HUES6 (cell line): ENCODE measurements around the gene NHERF2.

ENCODE experiments used
- H3K27ac ChIP-seq: 2 replicates; pipeline ENCODE4 v1.7.0; 2013; ENCODE audit warnings: low read depth, mild to moderate bottlenecking, low read length, inconsistent platforms
- H3K27me3 ChIP-seq: 2 replicates; pipeline ENCODE4 v1.6.1; 2013; ENCODE audit warnings: low read length; ENCODE audit not compliant: control insufficient read depth, insufficient read depth
- H3K36me3 ChIP-seq: 2 replicates; pipeline ENCODE4 v1.6.1; 2013; ENCODE audit warnings: low read length; ENCODE audit not compliant: control insufficient read depth, insufficient read depth
- H3K4me1 ChIP-seq: 2 replicates; pipeline ENCODE4 v1.6.1; 2013; ENCODE audit warnings: low read length; ENCODE audit not compliant: control insufficient read depth, insufficient read depth
- H3K4me3 ChIP-seq: 2 replicates; pipeline ENCODE4 v1.5.1; 2013; ENCODE audit warnings: low read depth, low read length
- H3K9ac ChIP-seq: one replicate; pipeline ENCODE4 v1.6.1; 2013; ENCODE audit warnings: mild to moderate bottlenecking, low read length
- H3K9me3 ChIP-seq: 2 replicates; pipeline ENCODE4 v1.6.1; 2013; ENCODE audit warnings: low read depth, low read length; ENCODE audit not compliant: control insufficient read depth, insufficient read depth

NHERF2 gene

DNA sequence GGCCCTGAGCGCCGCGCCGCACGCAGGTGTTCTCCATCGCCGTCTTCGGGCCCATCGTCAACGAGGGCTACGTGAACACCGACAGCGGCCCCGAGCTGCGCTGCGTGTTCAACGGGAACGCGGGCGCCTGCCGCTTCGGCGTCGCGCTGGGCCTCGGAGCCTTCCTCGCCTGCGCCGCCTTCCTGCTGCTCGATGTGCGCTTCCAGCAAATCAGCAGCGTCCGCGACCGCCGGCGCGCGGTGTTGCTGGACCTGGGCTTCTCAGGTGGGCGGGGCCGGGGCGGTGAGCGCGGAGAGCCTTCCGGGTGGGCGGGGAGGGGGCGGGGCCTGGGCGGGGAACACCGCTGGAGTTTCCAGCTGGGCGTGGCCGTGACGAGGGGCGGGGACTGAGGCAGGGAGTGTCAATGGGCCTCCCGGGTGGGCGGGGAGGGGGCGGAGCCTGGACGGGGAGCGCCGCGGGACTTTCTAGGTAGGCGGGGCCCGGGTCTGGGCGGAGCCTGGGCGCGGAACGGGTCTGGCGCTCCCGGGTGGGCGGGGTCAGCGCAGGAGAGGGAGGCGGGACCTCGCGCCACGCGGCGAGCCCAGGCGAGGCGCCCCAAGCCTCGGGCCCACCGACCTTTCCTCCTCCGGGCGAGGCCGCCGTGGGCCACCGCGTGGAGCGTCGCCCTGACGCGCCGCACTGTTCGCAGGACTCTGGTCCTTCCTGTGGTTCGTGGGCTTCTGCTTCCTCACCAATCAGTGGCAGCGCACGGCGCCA lies 34.6 kb upstream of the NHERF2 start:
- 0 out of 2 replicates have a peak overlapping the region, but pooled peaks have one; percentile 53 for H3K27ac ChIP-seq
- peak overlapping the region; percentile 89 for H3K4me3 ChIP-seq
- H3K4me1 ChIP-seq = peaks cover 22% of the 10 kb centered on the region
- H3K9ac ChIP-seq = peak overlapping the region; percentile 88
- H3K9me3 ChIP-seq = no peaks in the 10 kb centered on the region
- peaks cover 39% of the 10 kb centered on the region for H3K27me3 ChIP-seq
- peaks cover 11% of the 10 kb centered on the region for H3K36me3 ChIP-seq

DNA sequence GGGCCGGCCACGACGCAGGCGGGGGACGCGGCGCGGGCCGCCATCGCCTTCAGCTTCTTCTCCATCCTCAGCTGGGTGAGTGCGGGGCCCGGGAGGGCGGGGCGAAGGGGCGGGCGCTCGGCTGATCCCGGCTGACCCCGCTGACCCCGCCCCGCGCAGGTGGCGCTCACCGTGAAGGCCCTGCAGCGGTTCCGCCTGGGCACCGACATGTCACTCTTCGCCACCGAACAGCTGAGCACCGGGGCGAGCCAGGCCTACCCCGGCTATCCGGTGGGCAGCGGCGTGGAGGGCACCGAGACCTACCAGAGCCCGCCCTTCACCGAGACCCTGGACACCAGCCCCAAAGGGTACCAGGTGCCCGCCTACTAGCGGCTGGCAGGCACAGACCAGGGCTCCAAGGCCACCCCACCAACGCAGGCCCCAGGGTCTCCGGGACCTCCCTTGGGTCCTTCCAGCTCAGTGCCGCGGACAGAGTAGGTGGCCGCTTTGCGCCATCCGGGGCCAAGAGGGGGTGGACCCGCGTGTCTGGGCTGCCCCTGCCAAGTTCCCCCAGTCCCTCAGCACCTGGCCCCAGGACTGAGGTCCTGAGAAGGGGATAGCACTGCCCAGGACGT lies 33.9 kb upstream of the NHERF2 start:
- peaks cover 22% of the 10 kb centered on the region for H3K4me1 ChIP-seq
- peak overlapping the region; percentile 89 for H3K4me3 ChIP-seq
- H3K9me3 ChIP-seq = no peaks in the 10 kb centered on the region
- H3K9ac ChIP-seq = peak overlapping the region; percentile 88
- 0 out of 2 replicates have a peak overlapping the region, but pooled peaks have one; percentile 53 for H3K27ac ChIP-seq
- H3K27me3 ChIP-seq = peaks cover 39% of the 10 kb centered on the region
- peaks cover 18% of the 10 kb centered on the region for H3K36me3 ChIP-seq

- Histone ChIP-seq H3K9me3 (no peaks in the 10 kb centered on the region), H3K27me3 (peaks cover 31% of the 10 kb centered on the region), H3K4me1 (peaks cover 20% of the 10 kb centered on the region), H3K27ac (no peak overlapping the region), H3K9ac (no peak overlapping the region), H3K36me3 (peaks cover 27% of the 10 kb centered on the region), H3K4me3 (no peak overlapping the region)
These were observed 33.0 kb upstream of the NHERF2 start for GRCh38 chr16:1993731-1994131.

DNA sequence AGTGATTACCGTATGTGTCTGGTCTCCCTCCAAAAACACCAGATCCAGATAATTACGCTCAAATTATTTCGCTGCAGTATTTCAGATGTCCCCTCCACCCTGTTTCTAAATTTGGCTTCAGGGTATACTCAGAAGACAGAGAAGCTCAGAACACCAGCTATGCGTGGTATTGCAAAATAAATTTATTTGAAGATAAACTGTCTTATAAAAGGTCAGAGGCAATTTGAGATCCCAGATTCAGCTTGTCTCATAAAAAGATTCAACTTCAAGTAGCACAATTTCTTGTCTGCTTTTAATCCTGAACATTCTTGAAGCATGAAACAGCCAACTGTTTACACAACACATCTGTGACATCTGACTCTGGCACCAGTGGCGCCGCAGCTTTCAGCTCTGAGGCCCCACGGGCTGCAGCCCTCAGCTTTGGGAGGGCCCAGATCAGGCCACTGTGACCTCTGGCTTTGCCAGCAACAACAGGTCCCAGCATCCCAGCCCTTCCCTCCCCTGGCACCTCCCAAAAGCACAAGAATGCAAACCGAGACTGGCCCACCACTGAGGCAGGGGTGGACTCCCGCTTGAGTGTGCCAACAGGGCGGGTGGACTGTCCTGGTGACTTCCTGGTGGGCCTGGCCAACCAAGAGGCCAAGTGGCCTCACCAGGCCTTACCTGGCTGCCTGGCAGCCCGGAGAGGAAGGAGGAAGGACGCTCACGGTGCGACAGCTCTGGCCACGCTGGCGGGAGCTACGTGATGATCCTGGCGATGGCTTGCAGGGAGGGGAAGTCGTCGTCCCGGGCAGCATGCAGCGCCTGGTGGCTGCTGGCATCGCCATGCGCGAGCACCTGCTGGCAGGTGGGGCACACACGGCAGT lies 29.0 kb upstream of the NHERF2 start:
- no peak overlapping the region for H3K27ac ChIP-seq
- H3K9ac ChIP-seq = no peak overlapping the region
- peaks cover 5% of the 10 kb centered on the region; the same call in 1 of the 2 replicates for H3K27me3 ChIP-seq
- H3K4me1 ChIP-seq = no peaks in the 10 kb centered on the region
- no peaks in the 10 kb centered on the region for H3K9me3 ChIP-seq
- H3K4me3 ChIP-seq = no peak overlapping the region
- peaks cover 66% of the 10 kb centered on the region for H3K36me3 ChIP-seq

DNA sequence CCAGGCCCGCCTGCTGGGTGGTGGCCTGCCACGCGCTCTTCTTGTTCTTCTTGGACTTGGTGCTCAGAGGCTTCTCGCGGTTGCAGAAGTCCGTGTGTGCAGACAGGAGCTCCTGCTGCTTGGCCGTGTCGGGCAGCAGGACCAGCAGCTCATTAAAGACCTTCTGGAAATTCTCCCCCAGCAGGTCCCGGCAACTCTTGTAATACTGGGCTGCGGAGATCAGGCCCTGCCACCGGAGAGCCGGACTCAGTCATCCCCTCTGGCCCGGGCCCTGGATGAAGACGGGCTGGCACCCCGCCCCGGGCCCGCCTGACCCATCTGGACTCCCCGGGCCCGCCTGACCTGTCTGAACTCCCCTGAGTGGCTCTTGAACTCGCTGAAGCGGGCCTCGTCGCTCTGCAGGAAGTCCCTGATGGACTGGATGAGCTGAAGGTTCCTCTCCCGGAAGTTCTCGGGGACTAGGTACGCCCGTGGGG lies 28.3 kb upstream of the NHERF2 start:
- H3K27me3 ChIP-seq = no peaks in the 10 kb centered on the region
- peaks cover under 1% of the 10 kb centered on the region; the same call in 1 of the 2 replicates for H3K4me1 ChIP-seq
- no peak overlapping the region for H3K4me3 ChIP-seq
- no peak overlapping the region for H3K27ac ChIP-seq
- H3K36me3 ChIP-seq = peaks cover 73% of the 10 kb centered on the region
- H3K9me3 ChIP-seq = no peaks in the 10 kb centered on the region
- no peak overlapping the region for H3K9ac ChIP-seq

DNA sequence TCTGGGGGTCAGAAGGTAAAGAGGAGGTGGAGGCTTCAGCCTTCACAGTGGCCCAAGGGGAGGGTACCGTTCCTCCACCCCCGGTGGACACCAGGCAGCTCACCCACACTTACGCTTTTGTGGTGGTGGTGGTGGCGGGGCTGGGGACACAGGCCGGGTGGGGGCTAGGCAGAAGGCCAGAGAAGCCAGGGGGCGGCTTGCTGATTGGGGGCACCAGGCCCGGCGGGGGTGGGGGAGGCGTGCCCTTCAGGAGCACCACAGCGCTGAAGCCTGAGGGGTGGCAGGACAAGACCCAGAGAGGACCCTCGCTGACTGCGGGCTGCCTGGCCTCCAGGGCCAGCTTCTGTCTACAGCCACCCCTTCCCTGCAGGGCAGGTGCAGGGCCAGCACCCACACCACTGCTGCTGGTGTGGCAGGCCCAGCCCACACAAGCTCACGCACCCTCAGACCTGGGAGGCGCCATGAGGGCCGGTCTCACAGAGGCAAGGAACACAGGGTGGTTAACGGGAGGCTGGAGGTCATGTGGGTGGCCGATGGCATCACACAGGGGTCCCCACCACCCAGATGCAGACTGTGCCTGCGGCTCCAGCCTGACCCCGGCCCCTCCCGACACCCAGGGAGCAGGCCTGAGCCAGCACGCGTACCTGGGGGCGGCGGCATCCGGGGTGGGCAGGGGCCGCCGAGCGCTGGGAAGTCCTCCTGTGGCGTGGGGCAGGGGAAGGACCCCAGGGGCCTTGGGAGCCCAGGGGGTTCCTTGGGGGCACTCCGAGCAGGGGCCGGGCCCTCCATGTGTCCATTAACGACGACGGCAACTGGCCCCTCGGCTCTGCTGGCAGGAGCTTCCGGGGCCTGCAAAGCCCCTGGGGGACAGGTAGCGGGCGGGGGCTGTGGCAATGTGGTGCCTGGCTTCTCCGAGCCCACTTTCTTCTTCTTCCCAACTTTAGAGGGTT lies 27.6 kb upstream of the NHERF2 start:
- no peak overlapping the region for H3K9ac ChIP-seq
- no peak overlapping the region for H3K4me3 ChIP-seq
- no peak overlapping the region for H3K27ac ChIP-seq
- no peaks in the 10 kb centered on the region for H3K9me3 ChIP-seq
- H3K27me3 ChIP-seq = no peaks in the 10 kb centered on the region
- peaks cover 75% of the 10 kb centered on the region for H3K36me3 ChIP-seq
- peaks cover 6% of the 10 kb centered on the region for H3K4me1 ChIP-seq

DNA sequence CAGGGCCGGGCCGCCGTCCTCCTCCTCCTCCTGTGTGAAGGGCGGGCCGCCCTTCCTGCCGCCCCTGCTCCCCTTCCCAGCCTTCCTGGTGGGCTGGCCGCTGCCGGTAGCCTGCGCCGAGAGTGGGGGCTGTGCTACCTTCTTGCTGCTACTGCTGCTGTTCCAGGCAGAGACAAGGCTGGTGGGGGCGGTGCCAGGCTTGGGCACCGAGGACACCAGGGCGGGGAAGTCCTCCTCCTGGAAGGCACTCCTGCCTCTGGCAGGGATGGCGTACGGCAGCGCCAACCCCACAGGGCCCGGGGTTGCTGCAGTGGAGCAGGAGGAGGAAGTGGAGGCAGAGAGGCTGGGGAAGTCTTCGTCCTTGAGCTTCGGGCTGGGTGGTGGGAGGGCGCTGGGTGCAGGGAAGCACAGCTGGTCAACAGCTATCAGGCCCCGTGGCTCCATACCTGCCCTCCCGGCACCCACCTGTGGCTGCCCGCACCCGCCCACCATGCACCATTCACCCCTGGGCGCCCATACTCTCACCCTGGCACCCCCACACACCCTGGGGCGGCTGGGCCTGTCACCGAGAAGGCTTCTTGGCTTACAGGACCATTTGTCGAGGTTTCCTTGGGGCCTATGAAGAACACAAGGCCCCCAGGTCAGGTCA lies 26.7 kb upstream of the NHERF2 start:
- Histone ChIP-seq H3K36me3 (peaks cover 75% of the 10 kb centered on the region), H3K4me1 (peaks cover 14% of the 10 kb centered on the region), H3K4me3 (no peak overlapping the region), H3K9ac (no peak overlapping the region), H3K27me3 (no peaks in the 10 kb centered on the region), H3K9me3 (no peaks in the 10 kb centered on the region), H3K27ac (no peak overlapping the region)

DNA sequence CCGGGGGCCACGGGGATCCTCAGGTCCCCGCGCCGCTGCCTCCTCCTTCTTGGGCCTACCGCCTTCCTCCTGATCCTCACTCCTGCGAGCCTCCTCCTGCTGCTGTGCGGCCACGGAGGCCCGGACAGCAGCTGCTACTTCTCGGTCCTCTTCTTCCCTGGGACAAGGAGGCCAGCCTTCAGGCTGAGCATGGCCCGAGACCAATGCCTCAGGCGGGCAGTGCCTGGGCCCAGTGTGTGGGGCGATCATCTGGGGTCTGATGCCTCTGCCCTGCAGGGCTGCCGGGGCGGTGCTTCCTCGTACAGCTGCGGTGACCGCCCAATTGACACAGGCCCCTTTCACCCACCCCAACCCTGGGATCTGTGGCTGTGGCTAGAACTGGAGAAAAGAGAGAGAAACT lies 25.7 kb upstream of the NHERF2 start:
- Histone ChIP-seq H3K4me1 (peaks cover 22% of the 10 kb centered on the region), H3K9ac (no peak overlapping the region), H3K4me3 (no peak overlapping the region), H3K9me3 (no peaks in the 10 kb centered on the region), H3K36me3 (peaks cover 70% of the 10 kb centered on the region), H3K27me3 (no peaks in the 10 kb centered on the region), H3K27ac (no peak overlapping the region)

DNA sequence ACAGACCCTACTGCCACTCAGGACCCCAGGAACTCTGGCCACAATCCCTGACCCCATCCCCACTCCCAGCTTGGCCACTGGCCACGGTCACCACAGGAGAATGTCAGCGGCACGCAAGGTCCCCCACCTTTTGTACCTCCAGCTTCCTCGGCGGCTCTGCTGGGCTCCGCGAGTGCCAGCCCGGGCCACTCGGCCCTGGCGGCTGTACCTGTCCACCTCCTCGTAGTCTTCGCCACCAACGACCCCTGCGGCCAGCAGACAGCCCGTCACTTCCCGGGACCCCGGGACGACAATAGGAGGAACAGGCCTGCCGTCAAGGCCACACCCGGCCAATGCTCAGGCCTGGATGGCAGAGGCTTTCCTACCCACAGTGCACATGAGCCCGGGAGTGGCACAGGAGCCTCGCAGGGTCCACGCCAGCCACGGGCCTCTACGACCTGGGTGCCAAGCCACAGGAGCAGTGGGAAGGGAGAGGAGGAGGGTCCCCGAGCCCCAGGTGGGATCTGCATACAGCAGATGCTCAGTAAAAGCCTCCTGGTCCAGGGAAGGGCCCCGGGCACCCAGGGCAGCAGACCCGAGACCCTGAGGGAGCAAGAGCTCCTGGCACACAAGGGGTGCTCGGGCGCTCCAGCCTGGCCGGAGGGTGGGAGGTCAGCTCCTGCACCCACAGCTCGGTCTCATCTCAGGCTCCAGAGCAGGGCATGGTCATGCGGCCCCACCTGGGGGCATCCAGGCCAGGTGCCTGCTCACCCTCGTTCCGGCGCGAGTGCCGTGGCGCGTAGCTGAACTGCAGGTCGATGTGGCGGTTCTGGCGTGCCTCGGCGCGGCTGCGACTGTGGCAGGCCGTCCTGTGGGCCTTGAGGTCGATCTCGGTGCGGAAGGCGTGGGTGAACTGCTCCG lies 25.0 kb upstream of the NHERF2 start:
- H3K36me3 ChIP-seq = peaks cover 70% of the 10 kb centered on the region

More for the DNA sequence above, 25.0 kb upstream of the NHERF2 start:
- no peak overlapping the region for H3K9ac ChIP-seq
- no peaks in the 10 kb centered on the region for H3K9me3 ChIP-seq
- peaks cover 26% of the 10 kb centered on the region for H3K4me1 ChIP-seq
- no peak overlapping the region for H3K4me3 ChIP-seq
- H3K27me3 ChIP-seq = no peaks in the 10 kb centered on the region
- no peak overlapping the region for H3K27ac ChIP-seq
